NB4 (cell line): Measurements from ENCODE around the gene CXCR4.
A peak's percentile ranks its signal among the peaks of the same experiment; 100 is the strongest.

Source experiments
- DNase-seq: peaks from one replicate; pipeline ENCODE4 v3.0.0; 2010; ENCODE audit warnings: low read depth
- H3K4me3 ChIP-seq: one replicate; pipeline ENCODE4 v1.5.1; 2011; ENCODE audit warnings: mild to moderate bottlenecking, low read depth, low read length, moderate library complexity
- CTCF ChIP-seq: IDR thresholded peaks from one replicate; pipeline ENCODE4 v1.5.1; 2012; ENCODE audit warnings: low read depth, low read length
- MAX ChIP-seq: IDR thresholded peaks from 2 replicates; pipeline ENCODE4 v1.6.1; 2011; ENCODE audit warnings: low read depth, low read length
- MYC ChIP-seq: IDR thresholded peaks from 2 replicates; pipeline ENCODE4 v1.6.1; 2011; ENCODE audit warnings: low read depth, low read length
- POLR2A ChIP-seq: IDR thresholded peaks from 2 replicates; pipeline ENCODE4 v1.6.1; 2011; ENCODE audit warnings: mild to moderate bottlenecking; ENCODE audit not compliant: insufficient read length; ENCODE audit errors: extremely low read depth

CXCR4 gene

GRCh38 chr2:136114382-136114781, 3.6 kb downstream of the CXCR4 start:
- peak; percentile 69 for DNase-seq
- peak overlapping the region; percentile 91 for H3K4me3 ChIP-seq
- TF ChIP-seq CTCF (no peak), POLR2A (no peak), MAX (no peak), MYC (no peak)

GRCh38 chr2:136113209-136113971, 4.6 kb downstream of the CXCR4 start:
- TF ChIP-seq MAX (peak; percentile 50; the same call in 1 of the 2 replicates), CTCF (no peak), POLR2A (no peak), MYC (peak; percentile 62; the same call in 1 of the 2 replicates)
- DNase-seq, result peak; percentile 96
- peak overlapping the region; percentile 91 for H3K4me3 ChIP-seq

GRCh38 chr2:136112317-136113208, 5.4 kb downstream of the CXCR4 start:
- no peak for TF ChIP-seq CTCF
- no peak for TF ChIP-seq POLR2A
- no peak for TF ChIP-seq MAX
- no peak for TF ChIP-seq MYC
- H3K4me3 ChIP-seq, result peak overlapping the region; percentile 33
- DNase-seq, result peak; percentile 74

GRCh38 chr2:136111711-136112110, 6.2 kb downstream of the CXCR4 start:
- no peak for TF ChIP-seq MAX
- no peak for TF ChIP-seq POLR2A
- no peak for TF ChIP-seq CTCF
- H3K4me3 ChIP-seq, result no peak overlapping the region
- no peak for DNase-seq

- peak; percentile 58 for DNase-seq
- TF ChIP-seq MYC, result no peak
- TF ChIP-seq MAX, result no peak
- no peak for TF ChIP-seq POLR2A
- no peak for TF ChIP-seq CTCF
- H3K4me3 ChIP-seq, result no peak overlapping the region
Observed at GRCh38 chr2:136110526-136110925, 7.4 kb downstream of the CXCR4 start.
